Heart left ventricle (tissue), 16 donors: ENCODE data around the gene PLCB4. TPM values are rescaled to one million over a fixed set of nuclear protein-coding genes. Genes with fewer than 3 reads are reported as not detected.

Experiments
- ATAC-seq, 4 donors: fragments of 200-7000 bp; cut with Tn5 transposase; one replicate each; pipeline ENCODE4 v1.9.1; 2020 to 2022; ENCODE audit warnings: moderate library complexity in 4 of 4, mild to moderate bottlenecking in 3 of 4, moderate number of reproducible peaks in 1 of 4
- DNase-seq, 5 donors: peaks; one replicate each; pipeline ENCODE4 v3.0.0-alpha.2; 2020
- H3K27ac ChIP-seq, 12 donors: fragments of 200-600 bp; sonication (generic) in 4 of 12; one replicate each; pipeline versions ENCODE4 v1.5.0 to v1.8.0; 2016 to 2022; ENCODE audit warnings: mild to moderate bottlenecking in 2 of 12
- H3K27me3 ChIP-seq, 9 donors: fragments of 200-600 bp; sonication (generic) in 2 of 9; one replicate each; pipeline versions ENCODE4 v1.5.1 to v1.8.0; 2016 to 2022; ENCODE audit warnings: mild to moderate bottlenecking in 3 of 9
- H3K36me3 ChIP-seq, 9 donors: fragments of 200-600 bp; sonication (generic) in 2 of 9; one replicate each; pipeline versions ENCODE4 v1.5.0 to v1.8.0; 2018 to 2022; ENCODE audit warnings: mild to moderate bottlenecking in 2 of 9
- H3K4me1 ChIP-seq, 12 donors: fragments of 200-600 bp; sonication (generic) in 4 of 12; one replicate each; pipeline versions ENCODE4 v1.5.0 to v1.8.0; 2016 to 2022; ENCODE audit warnings: mild to moderate bottlenecking in 3 of 12
- H3K4me3 ChIP-seq, 12 donors: fragments of 200-600 bp; sonication (generic) in 4 of 12; one replicate each; pipeline versions ENCODE4 v1.5.0 to v1.8.0; 2017 to 2022; ENCODE audit warnings: mild to moderate bottlenecking in 9 of 12, moderate library complexity in 4 of 12
- H3K9me3 ChIP-seq, 12 donors: fragments of 200-600 bp; sonication (generic) in 4 of 12; one replicate each; pipeline versions ENCODE4 v1.5.0 to v1.8.0; 2016 to 2022; ENCODE audit warnings: mild to moderate bottlenecking in 1 of 12
- POLR2A ChIP-seq, 2 donors: fragments of 450-650 bp; IDR thresholded peaks; one replicate each; pipeline ENCODE4 v1.6.1; 2017; ENCODE audit warnings: antibody characterized with exemption in 2 of 2, mild to moderate bottlenecking in 2 of 2, moderate library complexity in 2 of 2
- WGBS, 4 donors: extraction: QIAGEN DNeasy Blood & Tissue Kit in 2 of 4; methylation state at CpG; one replicate each; pipeline versions ENCODE4 v1.1.5 to v1.1.7; 2013 to 2018; 5-methylcytosine and 5-hydroxymethylcytosine counted together
- intact Hi-C, 10 donors: fragments of 100-400 bp; cut with DNase I; formaldehyde crosslinking; loops; one replicate each; pipeline versions ENCODE4 v1.11.1 to v1.14.2; 2022
- polyA plus RNA-seq, 2 donors: library from polyadenylated mRNA; stranded (reverse); fragments of 200-250 nt; gene quantifications; one replicate each; pipeline ENCODE4 v1.2.3, GENCODE V29; 2013
- total RNA-seq, 9 donors: library from RNA; depleted of rRNA in 2 of 9; stranded (reverse); fragments of >200 nt in 2 of 9; fragmentation: NEBNext Ultra II Directional in 3 of 9; extraction: Animal tissue kit (Norgen Biotek cat#: 25700) in 3 of 9; gene quantifications; one replicate each; pipeline versions ENCODE4 v1.1.0 to v1.2.4, GENCODE V29; 2016 to 2023
- TF ChIP-seq, protein P1 (sequence below), 12 donors: fragments of 200-600 bp; sonication (generic) in 4 of 12; IDR thresholded peaks; one replicate each; pipeline versions ENCODE4 v1.5.0 to v1.8.0; 2018 to 2022; ENCODE audit warnings: antibody characterized with exemption in 12 of 12, mild to moderate bottlenecking in 5 of 12
- donor health status: ischemic (EF 13 %, LVEDD 7.1; RV severe dilation, severe dysfunction).
- donor health status: healthy with polysubstance abuse.
- donor health status: DM: no; HTN: yes; CAD: no.
- donor health status: DM: no; HTN: no; CAD: no.
- donor health status: ischemic (EF 25% LVEDD 6.9; RV normal size, moderate dysfunction).
- donor health status: ischemic (EF 25% LVEDD 5.7; RV mildly dilated, moderate dysfunction).
- donor health status: healthy.
- donor health status: DM: yes; HTN: yes; CAD: no.
- donor health status: ischemic (EF 35%, LVEDD 5.7; RV mildly dilated, moderate dysfunction).
- donor health status: nonischemic (EF 11% LVEDD 7.7; RV severe dilation, severe dysfunction).
- donor health status: DM: yes; HTN: yes; CAD: no.
- donor health status: PGD.
- donor health status: ischemic (EF 29% LVEDD 5.4; RV normal size, mild dysfunction).
- donor health status: nonischemic (EF 23%, LVEDD 6.1; RV moderate dilation, normal function).

The PLCB4 gene
- total and polyA plus RNA-seq, 11 donors = 8.4 to 31.8 (median 18.5) TPM

GRCh38 chr20:9476174-9476573 is 407.3 kb downstream of the PLCB4 start:
- intact Hi-C loops = loop anchor here in 1 of 10 donors (10.0 kb wide), 1 partner anchor 129 kb away; no protein-coding TSS in a partner anchor
- peaks cover 0 to 92% (median 18%) of the 10 kb centered on the region in 9 donors for H3K36me3 ChIP-seq
- no peaks in the 10 kb centered on the region for H3K27me3 ChIP-seq
- TF ChIP-seq POLR2A (IDR thresholded peaks at IDR 0.05) = no peak
- TF ChIP-seq, protein P1, sequence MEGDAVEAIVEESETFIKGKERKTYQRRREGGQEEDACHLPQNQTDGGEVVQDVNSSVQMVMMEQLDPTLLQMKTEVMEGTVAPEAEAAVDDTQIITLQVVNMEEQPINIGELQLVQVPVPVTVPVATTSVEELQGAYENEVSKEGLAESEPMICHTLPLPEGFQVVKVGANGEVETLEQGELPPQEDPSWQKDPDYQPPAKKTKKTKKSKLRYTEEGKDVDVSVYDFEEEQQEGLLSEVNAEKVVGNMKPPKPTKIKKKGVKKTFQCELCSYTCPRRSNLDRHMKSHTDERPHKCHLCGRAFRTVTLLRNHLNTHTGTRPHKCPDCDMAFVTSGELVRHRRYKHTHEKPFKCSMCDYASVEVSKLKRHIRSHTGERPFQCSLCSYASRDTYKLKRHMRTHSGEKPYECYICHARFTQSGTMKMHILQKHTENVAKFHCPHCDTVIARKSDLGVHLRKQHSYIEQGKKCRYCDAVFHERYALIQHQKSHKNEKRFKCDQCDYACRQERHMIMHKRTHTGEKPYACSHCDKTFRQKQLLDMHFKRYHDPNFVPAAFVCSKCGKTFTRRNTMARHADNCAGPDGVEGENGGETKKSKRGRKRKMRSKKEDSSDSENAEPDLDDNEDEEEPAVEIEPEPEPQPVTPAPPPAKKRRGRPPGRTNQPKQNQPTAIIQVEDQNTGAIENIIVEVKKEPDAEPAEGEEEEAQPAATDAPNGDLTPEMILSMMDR (IDR thresholded peaks at IDR 0.05) = no peak
- no peak overlapping the region for H3K27ac ChIP-seq
- H3K4me3 ChIP-seq = no peak overlapping the region
- ATAC-seq (no peak), DNase-seq (no peak)
- no peaks in the 10 kb centered on the region for H3K9me3 ChIP-seq
- peaks cover 0 to 2% (median 0%) of the 10 kb centered on the region in 12 donors for H3K4me1 ChIP-seq
- 67 to 93% (median 78%) methylated on average over 4 of the region's 4 CpGs for WGBS, 4 donors

DNA sequence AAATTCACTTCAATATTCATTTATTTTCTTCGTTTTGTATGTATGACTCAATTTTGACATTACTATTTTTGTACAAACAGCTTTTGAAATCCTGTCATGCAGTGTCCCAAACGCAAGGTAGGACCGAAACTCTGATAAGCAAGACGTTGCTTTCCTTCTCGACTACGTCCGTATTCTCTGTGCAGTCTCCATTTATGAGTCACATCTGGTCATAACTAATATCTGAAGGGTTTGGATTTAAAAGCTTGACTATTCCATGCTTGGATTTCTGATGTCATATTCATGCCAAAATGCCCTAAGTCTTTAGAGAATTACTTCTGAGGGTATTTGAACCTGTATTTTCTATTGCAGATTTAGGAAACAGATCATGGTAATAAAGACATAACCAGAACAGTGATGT is 407.8 kb downstream of the PLCB4 start:
- DNase-seq = no peak
- H3K27ac ChIP-seq = no peak overlapping the region
- no peaks in the 10 kb centered on the region for H3K9me3 ChIP-seq
- peaks cover 0 to 6% (median 0%) of the 10 kb centered on the region in 12 donors for H3K4me1 ChIP-seq
- no peak overlapping the region for H3K4me3 ChIP-seq
- TF ChIP-seq, protein P1 (IDR thresholded peaks at IDR 0.05) = no peak
- no peak for TF ChIP-seq POLR2A (IDR thresholded peaks at IDR 0.05)
- no peaks in the 10 kb centered on the region for H3K27me3 ChIP-seq
- H3K36me3 ChIP-seq = peaks cover 0 to 88% (median 18%) of the 10 kb centered on the region in 9 donors
- ATAC-seq = no peak
- intact Hi-C loops = loop anchor here in 1 of 10 donors (10.0 kb wide), 1 partner anchor 128 kb away; no protein-coding TSS in a partner anchor
- 93 to 97% (median 95%) methylated on average over 7 of the region's 7 CpGs for WGBS, 4 donors

DNA sequence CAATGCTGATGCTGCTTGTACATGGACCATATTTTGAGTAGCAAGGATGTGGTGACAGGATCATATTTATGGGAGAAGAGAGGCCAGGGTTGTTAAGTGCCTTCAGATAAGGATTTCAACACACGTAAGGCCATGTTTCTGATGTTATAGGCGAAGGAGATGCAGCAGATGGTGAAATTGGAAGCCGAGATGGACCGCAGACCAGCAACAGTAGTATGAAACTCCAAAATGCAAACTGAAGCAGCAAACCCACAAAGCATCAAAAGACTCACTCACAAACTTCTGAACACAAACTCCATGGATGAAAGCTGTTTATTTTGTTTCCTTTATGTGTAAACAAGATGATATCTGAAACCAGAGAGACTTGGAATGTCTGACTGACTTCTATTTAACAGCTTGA is 409.9 kb downstream of the PLCB4 start:
- Histone ChIP-seq H3K27ac (no peak overlapping the region), H3K27me3 (no peaks in the 10 kb centered on the region), H3K4me1 (peaks cover 0 to 20% (median 0%) of the 10 kb centered on the region in 12 donors), H3K4me3 (no peak overlapping the region), H3K36me3 (peaks cover 0 to 66% (median 12%) of the 10 kb centered on the region in 9 donors), H3K9me3 (no peaks in the 10 kb centered on the region)
- DNase-seq = no peak
- TF ChIP-seq, protein P1 (IDR thresholded peaks at IDR 0.05) = no peak
- TF ChIP-seq POLR2A (IDR thresholded peaks at IDR 0.05) = no peak
- no peak for ATAC-seq
- WGBS, 4 donors = 60 to 75% (median 63%) methylated on average over 4 of the region's 4 CpGs
- intact Hi-C loops = loop anchor here in 1 of 10 donors (10.0 kb wide), 1 partner anchor 126 kb away; no protein-coding TSS in a partner anchor

GRCh38 chr20:9480066-9480465 is 411.2 kb downstream of the PLCB4 start:
- WGBS, 4 donors = 91 to 92% (median 92%) methylated on average over 4 of the region's 4 CpGs
- no peaks in the 10 kb centered on the region for H3K27me3 ChIP-seq
- intact Hi-C loops = loop anchor here in 1 of 10 donors (2.0 kb wide), 1 partner anchor 77 kb away; no protein-coding TSS in a partner anchor

More at GRCh38 chr20:9480066-9480465, 411.2 kb downstream of the PLCB4 start:
- DNase-seq (no peak), ATAC-seq (no peak)
- H3K4me3 ChIP-seq = no peak overlapping the region
- TF ChIP-seq, protein P1 (IDR thresholded peaks at IDR 0.05) = no peak
- TF ChIP-seq POLR2A (IDR thresholded peaks at IDR 0.05) = no peak
- peaks cover 0 to 20% (median 0%) of the 10 kb centered on the region in 12 donors for H3K4me1 ChIP-seq
- no peaks in the 10 kb centered on the region for H3K9me3 ChIP-seq
- peaks cover 0 to 53% (median 7%) of the 10 kb centered on the region in 9 donors for H3K36me3 ChIP-seq
- no peak overlapping the region for H3K27ac ChIP-seq
